Endodermal cell (in vitro differentiated cells): ENCODE measurements around the gene USB1. TPM values are rescaled to one million over a fixed set of nuclear protein-coding genes. Genes with fewer than 3 reads are reported as not detected.

Experiments used
- DNase-seq: peaks from one replicate; pipeline ENCODE4 v3.0.0-alpha.2; 2017
- H3K27ac ChIP-seq: 2 replicates; pipeline ENCODE4 v1.5.1; 2013; ENCODE audit warnings: mild to moderate bottlenecking, low read depth, low read length, moderate library complexity
- H3K27me3 ChIP-seq: 2 replicates; pipeline ENCODE4 v1.6.1; 2013; ENCODE audit warnings: mild to moderate bottlenecking, low read length, moderate library complexity; ENCODE audit not compliant: insufficient read depth, control insufficient read depth, poor library complexity, severe bottlenecking
- H3K36me3 ChIP-seq: 2 replicates; pipeline ENCODE4 v1.7.0; 2013; ENCODE audit warnings: mild to moderate bottlenecking, low read length, moderate library complexity; ENCODE audit not compliant: control insufficient read depth, insufficient read depth
- H3K4me1 ChIP-seq: one replicate; pipeline ENCODE4 v1.7.0; 2013; ENCODE audit warnings: low read length; ENCODE audit not compliant: control insufficient read depth, insufficient read depth
- H3K4me3 ChIP-seq: 2 replicates; pipeline ENCODE4 v1.5.1; 2013; ENCODE audit warnings: mild to moderate bottlenecking, low read length, moderate library complexity
- H3K9ac ChIP-seq: 2 replicates; pipeline ENCODE4 v1.6.1; 2013; ENCODE audit warnings: mild to moderate bottlenecking, low read length, moderate library complexity; ENCODE audit not compliant: poor library complexity, severe bottlenecking; ENCODE audit errors: extremely low read depth
- H3K9me3 ChIP-seq: 2 replicates; pipeline ENCODE4 v1.6.1; 2013; ENCODE audit warnings: mild to moderate bottlenecking, low read length, moderate library complexity; ENCODE audit not compliant: control insufficient read depth
- H3K27ac Mint-ChIP-seq: 2 replicates; pipeline ENCODE4 v1.8.0; 2020; ENCODE audit warnings: mixed read lengths
- H3K27me3 Mint-ChIP-seq: 2 replicates; pipeline ENCODE4 v1.8.0; 2021; ENCODE audit warnings: mild to moderate bottlenecking, mixed read lengths; ENCODE audit not compliant: insufficient read depth
- H3K36me3 Mint-ChIP-seq: 2 replicates; pipeline ENCODE4 v1.8.0; 2020; ENCODE audit warnings: low read depth, mixed read lengths
- H3K4me1 Mint-ChIP-seq: 2 replicates; pipeline ENCODE4 v1.8.0; 2020; ENCODE audit warnings: mixed read lengths
- H3K4me3 Mint-ChIP-seq: 2 replicates; pipeline ENCODE4 v1.8.0; 2020; ENCODE audit warnings: mild to moderate bottlenecking, moderate library complexity, mixed read lengths
- H3K9me3 Mint-ChIP-seq: 2 replicates; pipeline ENCODE4 v1.8.0; 2020; ENCODE audit warnings: mild to moderate bottlenecking, mixed read lengths
- WGBS, 2 experiments: methylation state at CpG; one replicate each; pipeline versions ENCODE4 v1.1.5 to v1.1.7; 2013; ENCODE audit warnings: missing lambda C conversion rate in 2 of 2, mixed read lengths in 1 of 2; ENCODE audit not compliant: insufficient coverage in 1 of 2, insufficient read length in 1 of 2; 5-methylcytosine and 5-hydroxymethylcytosine counted together
- total RNA-seq, 2 donors: library from RNA; stranded (reverse); fragmentation: NEBNext Ultra II Directional in 1 of 2; extraction: Animal tissue kit (Norgen Biotek cat#: 25700) in 1 of 2; gene quantifications; 2 replicates in 1 of 2; 3 replicates in 1 of 2; pipeline ENCODE4 v1.2.1, GENCODE V29; 2021
- TF ChIP-seq, protein P1 (sequence below): fragments of 200-600 bp; sonication (generic); conservative IDR thresholded peaks from 2 replicates; pipeline ENCODE4 v1.5.0; 2021; ENCODE audit warnings: antibody characterized with exemption, mild to moderate bottlenecking

Gene USB1
- total RNA-seq, 2 donors from 2014 or later, result 139 to 163 TPM

DNA sequence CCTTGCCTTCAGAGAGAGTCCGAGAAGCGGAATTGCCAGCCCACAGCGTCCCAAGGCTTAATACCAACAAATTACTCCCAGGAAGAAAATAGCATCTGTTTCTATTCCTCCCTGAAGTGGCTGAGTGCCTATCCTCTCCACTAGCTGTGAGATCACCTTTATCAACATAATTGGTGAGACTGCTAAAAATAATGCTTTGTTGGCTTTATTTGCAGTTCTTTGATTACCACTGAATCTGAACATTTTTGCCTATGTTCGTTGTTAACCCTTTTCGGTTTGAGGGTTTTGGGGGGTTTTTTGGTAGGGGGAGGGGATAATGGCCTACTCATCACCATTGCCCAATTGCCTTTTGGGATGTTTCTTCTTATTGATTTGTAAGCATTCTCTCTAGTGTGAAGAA is 55.4 kb downstream of the USB1 start:
- no peaks in the 10 kb centered on the region for H3K4me1 Mint-ChIP-seq
- H3K4me3 Mint-ChIP-seq, result no peak overlapping the region
- DNase-seq, result no peak
- no peaks in the 10 kb centered on the region for H3K9me3 Mint-ChIP-seq
- WGBS, 2 experiments, result 90 to 93% methylated on average over 2 to 5 of the region's 5 CpGs
- Histone ChIP-seq H3K27me3 (no peaks in the 10 kb centered on the region), H3K9me3 (no peaks in the 10 kb centered on the region), H3K4me3 (no peak overlapping the region), H3K27ac (no peak overlapping the region), H3K9ac (no peak overlapping the region), H3K36me3 (no peaks in the 10 kb centered on the region), H3K4me1 (no peaks in the 10 kb centered on the region)
- H3K27me3 Mint-ChIP-seq, result no peaks in the 10 kb centered on the region
- H3K27ac Mint-ChIP-seq, result no peak overlapping the region
- no peaks in the 10 kb centered on the region for H3K36me3 Mint-ChIP-seq
- TF ChIP-seq, protein P1, sequence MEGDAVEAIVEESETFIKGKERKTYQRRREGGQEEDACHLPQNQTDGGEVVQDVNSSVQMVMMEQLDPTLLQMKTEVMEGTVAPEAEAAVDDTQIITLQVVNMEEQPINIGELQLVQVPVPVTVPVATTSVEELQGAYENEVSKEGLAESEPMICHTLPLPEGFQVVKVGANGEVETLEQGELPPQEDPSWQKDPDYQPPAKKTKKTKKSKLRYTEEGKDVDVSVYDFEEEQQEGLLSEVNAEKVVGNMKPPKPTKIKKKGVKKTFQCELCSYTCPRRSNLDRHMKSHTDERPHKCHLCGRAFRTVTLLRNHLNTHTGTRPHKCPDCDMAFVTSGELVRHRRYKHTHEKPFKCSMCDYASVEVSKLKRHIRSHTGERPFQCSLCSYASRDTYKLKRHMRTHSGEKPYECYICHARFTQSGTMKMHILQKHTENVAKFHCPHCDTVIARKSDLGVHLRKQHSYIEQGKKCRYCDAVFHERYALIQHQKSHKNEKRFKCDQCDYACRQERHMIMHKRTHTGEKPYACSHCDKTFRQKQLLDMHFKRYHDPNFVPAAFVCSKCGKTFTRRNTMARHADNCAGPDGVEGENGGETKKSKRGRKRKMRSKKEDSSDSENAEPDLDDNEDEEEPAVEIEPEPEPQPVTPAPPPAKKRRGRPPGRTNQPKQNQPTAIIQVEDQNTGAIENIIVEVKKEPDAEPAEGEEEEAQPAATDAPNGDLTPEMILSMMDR, result no peak

DNA sequence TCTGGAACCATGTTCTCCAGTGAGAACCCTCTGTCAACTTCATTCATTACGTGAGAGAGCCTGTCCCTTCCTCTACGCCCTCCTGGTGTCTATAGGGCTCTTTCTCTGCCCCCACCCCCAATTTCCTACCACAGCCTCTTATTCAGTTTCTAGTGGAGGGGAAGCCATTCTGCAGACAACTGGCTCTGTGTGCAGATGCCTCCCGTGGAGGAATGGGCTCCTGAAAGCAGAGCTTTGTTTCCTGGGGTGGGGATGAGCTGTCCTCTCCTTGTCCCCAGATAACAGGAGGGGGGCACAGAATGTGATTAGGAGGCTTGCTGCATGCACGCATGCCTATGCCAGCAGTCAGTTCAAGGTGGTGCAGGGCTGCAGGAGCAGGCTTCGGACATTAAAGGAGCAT is 55.9 kb downstream of the USB1 start:
- no peak overlapping the region for H3K27ac ChIP-seq
- peak; percentile 37 for DNase-seq
- 65 to 69% methylated on average over 3 to 5 of the region's 5 CpGs for WGBS, 2 experiments
- H3K36me3 ChIP-seq, result no peaks in the 10 kb centered on the region
- no peaks in the 10 kb centered on the region for H3K9me3 ChIP-seq
- Mint-ChIP-seq H3K36me3 (no peaks in the 10 kb centered on the region), H3K27me3 (no peaks in the 10 kb centered on the region), H3K4me3 (no peak overlapping the region), H3K27ac (no peak overlapping the region), H3K4me1 (no peaks in the 10 kb centered on the region), H3K9me3 (no peaks in the 10 kb centered on the region)
- no peaks in the 10 kb centered on the region for H3K27me3 ChIP-seq
- TF ChIP-seq, protein P1, result no peak
- H3K4me1 ChIP-seq, result no peaks in the 10 kb centered on the region
- H3K4me3 ChIP-seq, result no peak overlapping the region
- H3K9ac ChIP-seq, result no peak overlapping the region

DNA sequence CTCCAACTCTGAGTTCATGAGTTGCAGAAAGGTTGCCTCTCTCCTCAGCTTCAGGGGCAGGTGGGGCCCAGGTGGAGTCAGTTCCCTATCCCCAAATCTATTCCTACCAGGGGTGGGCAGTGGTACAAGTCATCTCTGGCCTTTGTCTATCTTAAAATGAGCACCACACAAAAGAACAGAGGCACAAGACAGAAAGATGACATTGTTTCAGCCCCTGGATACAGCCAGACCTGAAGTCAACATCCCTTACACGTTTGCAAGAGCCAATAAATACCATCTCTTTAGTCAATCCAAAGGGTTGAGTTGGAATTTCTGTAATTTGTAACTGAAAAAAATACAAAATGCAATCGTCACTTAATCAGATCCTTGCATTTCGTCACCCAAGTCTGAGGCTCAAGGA is 56.6 kb downstream of the USB1 start:
- Histone ChIP-seq H3K27ac (no peak overlapping the region), H3K36me3 (no peaks in the 10 kb centered on the region), H3K9ac (no peak overlapping the region), H3K4me1 (no peaks in the 10 kb centered on the region), H3K9me3 (no peaks in the 10 kb centered on the region), H3K27me3 (no peaks in the 10 kb centered on the region), H3K4me3 (no peak overlapping the region)
- Mint-ChIP-seq H3K4me1 (peaks cover 3% of the 10 kb centered on the region), H3K9me3 (no peaks in the 10 kb centered on the region), H3K27ac (no peak overlapping the region), H3K4me3 (no peak overlapping the region), H3K36me3 (no peaks in the 10 kb centered on the region), H3K27me3 (no peaks in the 10 kb centered on the region)
- TF ChIP-seq, protein P1, result no peak
- no peak for DNase-seq
- WGBS, 2 experiments, result 88 to 93% methylated on average over 3 of the region's 3 CpGs
